Natural killer cell (primary cell): ENCODE measurements around the gene PYCR2. TPM values are rescaled to one million over a fixed set of nuclear protein-coding genes. Genes with fewer than 3 reads are reported as not detected.

Experiments
- ATAC-seq, 3 donors: fragments of 150-1000 bp in 2 of 3; fragments of 200-7000 bp in 1 of 3; cut with Tn5 transposase; 1 replicate in 1 of 3; 2 replicates in 2 of 3; pipeline ENCODE4 v1.10.0; 2021; ENCODE audit warnings: mild to moderate bottlenecking in 2 of 3, moderate library complexity in 2 of 3
- DNase-seq, 2 donors: peaks; one replicate each; pipeline versions ENCODE4 v3.0.0 to v3.0.0-alpha.2; 2013 to 2021; ENCODE audit warnings: mixed read lengths in 1 of 2
- H3K27ac ChIP-seq: one replicate; pipeline ENCODE4 v1.5.1; 2013; ENCODE audit warnings: mild to moderate bottlenecking, low read length
- H3K27me3 ChIP-seq: one replicate; pipeline ENCODE4 v1.6.1; 2013; ENCODE audit warnings: low read length; ENCODE audit not compliant: control insufficient read depth, insufficient read depth
- H3K36me3 ChIP-seq: one replicate; pipeline ENCODE4 v1.6.1; 2013; ENCODE audit warnings: low read length; ENCODE audit not compliant: control insufficient read depth, insufficient read depth
- H3K4me1 ChIP-seq: one replicate; pipeline ENCODE4 v1.6.1; 2013; ENCODE audit warnings: low read length; ENCODE audit not compliant: control insufficient read depth, insufficient read depth
- H3K4me3 ChIP-seq: one replicate; pipeline ENCODE4 v1.5.1; 2013; ENCODE audit warnings: low read length
- H3K9me3 ChIP-seq: one replicate; pipeline ENCODE4 v1.6.1; 2013; ENCODE audit warnings: low read length; ENCODE audit not compliant: control insufficient read depth, insufficient read depth
- H3K27ac Mint-ChIP-seq, 2 donors: one replicate each; pipeline ENCODE4 v1.8.0; 2022; ENCODE audit warnings: mild to moderate bottlenecking in 2 of 2, mixed read lengths in 2 of 2, moderate library complexity in 1 of 2
- H3K27me3 Mint-ChIP-seq, 2 donors: one replicate each; pipeline ENCODE4 v1.8.0; 2022; ENCODE audit warnings: low read depth in 2 of 2, mixed read lengths in 2 of 2
- H3K36me3 Mint-ChIP-seq: one replicate; pipeline ENCODE4 v1.8.0; 2022; ENCODE audit warnings: mixed read lengths
- H3K4me1 Mint-ChIP-seq, 2 donors: one replicate each; pipeline ENCODE4 v1.8.0; 2022; ENCODE audit warnings: mixed read lengths in 2 of 2
- H3K4me3 Mint-ChIP-seq: one replicate; pipeline ENCODE4 v1.8.0; 2022; ENCODE audit warnings: mild to moderate bottlenecking, moderate library complexity, mixed read lengths
- H3K9me3 Mint-ChIP-seq, 2 donors: one replicate each; pipeline ENCODE4 v1.8.0; 2022; ENCODE audit warnings: mixed read lengths in 2 of 2
- CTCF ChIP-seq: fragments of 200-600 bp; IDR thresholded peaks from one replicate; pipeline ENCODE4 v1.8.0; 2022; ENCODE audit warnings: antibody characterized with exemption
- WGBS: methylation state at CpG from one replicate; pipeline ENCODE4 v1.1.7; 2013; ENCODE audit warnings: missing lambda C conversion rate; ENCODE audit not compliant: insufficient coverage; 5-methylcytosine and 5-hydroxymethylcytosine counted together
- intact Hi-C: fragments of 100-400 bp; cut with micrococcal nuclease; formaldehyde crosslinking; loops from one replicate; pipeline ENCODE4 v1.14.2; 2022
- total RNA-seq, 4 donors: library from RNA; stranded (reverse); fragments of 120-200 nt in 1 of 4; gene quantifications; one replicate each; pipeline versions ENCODE4 v1.2.3 to v1.2.4, GENCODE V29; 2013 to 2022

PYCR2 gene
- total RNA-seq, 3 donors from 2014 or later (not counting 1 experiment from before 2014, with no cell fraction given), result 57.7 to 74.5 (median 62.6) TPM

DNA sequence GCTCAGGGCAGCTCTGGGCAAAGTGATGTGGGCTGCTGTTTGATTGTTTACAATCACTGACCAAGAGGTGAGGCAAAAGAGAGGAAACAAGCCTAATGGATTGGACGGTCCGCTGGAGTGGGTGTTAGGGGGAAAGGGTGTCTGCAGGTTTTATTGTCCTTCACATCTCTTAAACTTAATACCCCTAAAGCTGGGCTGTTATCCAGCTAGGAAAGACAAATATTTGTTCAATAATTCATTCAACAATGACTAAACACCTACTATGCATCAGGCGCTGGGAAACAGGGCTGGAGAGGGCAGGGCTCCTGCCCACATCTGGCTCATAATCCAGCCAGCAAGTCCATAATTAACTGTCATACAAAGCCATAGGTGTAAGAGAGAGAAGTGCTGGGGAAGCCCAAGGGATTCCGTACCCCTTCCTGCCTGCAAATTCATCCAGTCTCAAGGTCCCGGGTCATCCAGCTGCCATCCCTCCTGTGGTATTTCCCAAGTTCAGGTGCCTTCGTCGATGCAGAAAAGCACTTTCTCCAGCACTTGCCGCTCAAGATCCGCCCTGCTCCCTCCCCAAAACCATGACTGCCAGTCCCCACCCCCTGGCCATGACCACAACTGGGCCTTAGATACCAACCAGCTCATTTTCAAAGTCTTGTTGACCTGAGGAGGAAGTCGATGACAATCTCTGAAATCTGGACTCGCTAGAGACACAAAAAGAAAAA, 52.5 kb downstream of the PYCR2 start:
- intact Hi-C loops, result no loop called here
- Mint-ChIP-seq H3K9me3 (no peaks in the 10 kb centered on the region), H3K4me1 (peaks cover 23 to 47% of the 10 kb centered on the region in 2 donors), H3K4me3 (peak overlapping the region; percentile 28), H3K36me3 (no peaks in the 10 kb centered on the region), H3K27me3 (no peaks in the 10 kb centered on the region), H3K27ac (peak overlapping the region; percentile 76 to 80)
- H3K27me3 ChIP-seq, result no peaks in the 10 kb centered on the region
- peaks cover 74% of the 10 kb centered on the region for H3K36me3 ChIP-seq
- no peak for TF ChIP-seq CTCF
- H3K9me3 ChIP-seq, result no peaks in the 10 kb centered on the region
- H3K27ac ChIP-seq, result no peak overlapping the region
- peak; percentile 64 to 74 (median 71) for ATAC-seq
- DNase-seq, result peak in 1 of 2 donors; percentile 26
- no peak overlapping the region for H3K4me3 ChIP-seq
- peaks cover 60% of the 10 kb centered on the region for H3K4me1 ChIP-seq
- 53% methylated on average over 10 of the region's 11 CpGs for WGBS

GRCh38 chr1:225870911-225871310, 53.1 kb downstream of the PYCR2 start:
- TF ChIP-seq CTCF, result no peak
- Mint-ChIP-seq H3K36me3 (no peaks in the 10 kb centered on the region), H3K27me3 (no peaks in the 10 kb centered on the region), H3K4me1 (peaks cover 29 to 49% of the 10 kb centered on the region in 2 donors), H3K4me3 (no peak overlapping the region), H3K27ac (peak overlapping the region in 1 of 2 donors; percentile 27), H3K9me3 (no peaks in the 10 kb centered on the region)
- peaks cover 60% of the 10 kb centered on the region for H3K4me1 ChIP-seq
- H3K4me3 ChIP-seq, result no peak overlapping the region
- DNase-seq (no peak), ATAC-seq (no peak)
- no peaks in the 10 kb centered on the region for H3K27me3 ChIP-seq
- WGBS, result 91% methylated on average over 3 of the region's 3 CpGs
- no peaks in the 10 kb centered on the region for H3K9me3 ChIP-seq
- H3K27ac ChIP-seq, result no peak overlapping the region
- intact Hi-C loops, result no loop called here
- H3K36me3 ChIP-seq, result peaks cover 71% of the 10 kb centered on the region

Other genes with a start within 250 kb of the PYCR2 start
- 100 to 1,000 TPM in 1 of 3 donors, 10 to 100 TPM in 2; 83.1 to 116 (median 93.0) TPM for gene SRP9, start 146.4 kb downstream of the PYCR2 start, total RNA-seq
- 1 to 10 TPM; 1.1 to 2.3 (median 1.5) TPM for gene EPHX1, start 114.1 kb downstream of the PYCR2 start, total RNA-seq
- 100 to 1,000 TPM; 101 to 166 (median 113) TPM for gene TMEM63A, start 41.9 kb downstream of the PYCR2 start, total RNA-seq
- gene LEFTY1, start 35.1 kb downstream of the PYCR2 start, total RNA-seq, result not detected
- not detected for gene LEFTY2, start 17.0 kb upstream of the PYCR2 start, total RNA-seq
- 10 to 100 TPM; 52.5 to 62.7 (median 53.6) TPM for gene SDE2, start 75.1 kb upstream of the PYCR2 start, total RNA-seq
- gene H3-3A, start 138.5 kb upstream of the PYCR2 start, total RNA-seq, result 100 to 1,000 TPM; 490 to 616 (median 522) TPM